Thyroid gland (tissue), 4 donors: ENCODE data around the gene BZW2. TPM values are rescaled to one million over a fixed set of nuclear protein-coding genes. Genes with fewer than 3 reads are reported as not detected.
A peak's percentile ranks its signal among the peaks of the same experiment; 100 is the strongest.

ENCODE experiments used
- DNase-seq, 2 donors: peaks; one replicate each; pipeline ENCODE4 v3.0.0-alpha.2; 2019
- H3K27ac ChIP-seq, 3 donors: fragments of 200-600 bp; sonication (generic); 1 replicate in 2 of 3; 2 replicates in 1 of 3; pipeline ENCODE4 v1.5.1; 2016 to 2019; ENCODE audit warnings: mild to moderate bottlenecking in 1 of 3, moderate library complexity in 1 of 3
- H3K27me3 ChIP-seq: fragments of 200-600 bp; sonication (generic); one replicate; pipeline ENCODE4 v1.5.1; 2019
- H3K36me3 ChIP-seq, 2 donors: fragments of 200-600 bp; sonication (generic); one replicate each; pipeline ENCODE4 v1.5.1; 2016 to 2019
- H3K4me1 ChIP-seq, 2 donors: fragments of 200-600 bp; sonication (generic); one replicate each; pipeline ENCODE4 v1.5.1; 2017 to 2019
- H3K4me3 ChIP-seq, 3 donors: fragments of 200-600 bp; sonication (generic); replicated peaks in 1 of 3; 1 replicate in 2 of 3; 2 replicates in 1 of 3; pipeline ENCODE4 v1.5.1; 2016; ENCODE audit warnings: mild to moderate bottlenecking in 1 of 3
- H3K9me3 ChIP-seq: fragments of 200-600 bp; sonication (generic); one replicate; pipeline ENCODE4 v1.5.1; 2017
- POLR2A ChIP-seq, 2 donors: fragments of 450-650 bp; IDR thresholded peaks; one replicate each; pipeline ENCODE4 v1.6.1; 2017; ENCODE audit warnings: antibody characterized with exemption in 2 of 2, mild to moderate bottlenecking in 2 of 2, moderate library complexity in 1 of 2
- WGBS, 2 donors: methylation state at CpG; one replicate each; pipeline ENCODE4 v1.1.5; 2017; 5-methylcytosine and 5-hydroxymethylcytosine counted together
- intact Hi-C: fragments of 100-400 bp; cut with DNase I; formaldehyde crosslinking; loops from one replicate; pipeline ENCODE4 v1.15.1; 2023
- total RNA-seq, 4 donors: library from RNA; depleted of rRNA; stranded (reverse); fragments of >200 nt; gene quantifications; one replicate each; pipeline ENCODE4 v1.2.3, GENCODE V29; 2016
- TF ChIP-seq, protein P1 (sequence below), 6 experiments: fragments of 200-600 bp in 3 of 6; fragments of 450-650 bp in 3 of 6; sonication (generic) in 3 of 6; IDR thresholded peaks; one replicate each; pipeline ENCODE4 v1.5.1; 2016 to 2019; ENCODE audit warnings: antibody characterized with exemption in 6 of 6, mild to moderate bottlenecking in 2 of 6, inconsistent platforms in 1 of 6, moderate library complexity in 1 of 6

BZW2 gene
- total RNA-seq, 4 donors from 2014 or later: 63.0 to 69.0 (median 66.8) TPM

- H3K9me3 ChIP-seq: no peaks in the 10 kb centered on the region
- peaks cover 16 to 20% of the 10 kb centered on the region in 2 donors for H3K4me1 ChIP-seq
- intact Hi-C loops: no loop called here
- no peak for DNase-seq
- TF ChIP-seq, protein P1, sequence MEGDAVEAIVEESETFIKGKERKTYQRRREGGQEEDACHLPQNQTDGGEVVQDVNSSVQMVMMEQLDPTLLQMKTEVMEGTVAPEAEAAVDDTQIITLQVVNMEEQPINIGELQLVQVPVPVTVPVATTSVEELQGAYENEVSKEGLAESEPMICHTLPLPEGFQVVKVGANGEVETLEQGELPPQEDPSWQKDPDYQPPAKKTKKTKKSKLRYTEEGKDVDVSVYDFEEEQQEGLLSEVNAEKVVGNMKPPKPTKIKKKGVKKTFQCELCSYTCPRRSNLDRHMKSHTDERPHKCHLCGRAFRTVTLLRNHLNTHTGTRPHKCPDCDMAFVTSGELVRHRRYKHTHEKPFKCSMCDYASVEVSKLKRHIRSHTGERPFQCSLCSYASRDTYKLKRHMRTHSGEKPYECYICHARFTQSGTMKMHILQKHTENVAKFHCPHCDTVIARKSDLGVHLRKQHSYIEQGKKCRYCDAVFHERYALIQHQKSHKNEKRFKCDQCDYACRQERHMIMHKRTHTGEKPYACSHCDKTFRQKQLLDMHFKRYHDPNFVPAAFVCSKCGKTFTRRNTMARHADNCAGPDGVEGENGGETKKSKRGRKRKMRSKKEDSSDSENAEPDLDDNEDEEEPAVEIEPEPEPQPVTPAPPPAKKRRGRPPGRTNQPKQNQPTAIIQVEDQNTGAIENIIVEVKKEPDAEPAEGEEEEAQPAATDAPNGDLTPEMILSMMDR (IDR thresholded peaks at IDR 0.05): no peak
- WGBS, 2 donors: 92 to 95% methylated on average over 5 of the region's 5 CpGs
- H3K36me3 ChIP-seq: no peaks in the 10 kb centered on the region
- no peaks in the 10 kb centered on the region for H3K27me3 ChIP-seq
- H3K4me3 ChIP-seq: no peak overlapping the region
- peak overlapping the region; percentile 83 to 95 (median 85) for H3K27ac ChIP-seq
Measured at GRCh38 chr7:16668978-16669377, 23.0 kb downstream of the BZW2 start.

- Histone ChIP-seq H3K4me1 (peaks cover 16 to 20% of the 10 kb centered on the region in 2 donors), H3K27me3 (no peaks in the 10 kb centered on the region), H3K27ac (peak overlapping the region; percentile 14 to 95 (median 83)), H3K9me3 (no peaks in the 10 kb centered on the region), H3K36me3 (peaks cover 0 to 4% of the 10 kb centered on the region in 2 donors), H3K4me3 (no peak overlapping the region)
- WGBS, 2 donors: 92 to 96% methylated on average over 2 of the region's 2 CpGs
- TF ChIP-seq, protein P1 (IDR thresholded peaks at IDR 0.05): no peak
- TF ChIP-seq POLR2A (IDR thresholded peaks at IDR 0.05): no peak
- no peak for DNase-seq
- intact Hi-C loops: no loop called here
Measured at GRCh38 chr7:16669581-16669980, 23.6 kb downstream of the BZW2 start.

- Histone ChIP-seq H3K27me3 (no peaks in the 10 kb centered on the region), H3K4me1 (peaks cover 16 to 20% of the 10 kb centered on the region in 2 donors), H3K4me3 (no peak overlapping the region), H3K27ac (peak overlapping the region; percentile 14 to 95 (median 83)), H3K9me3 (no peaks in the 10 kb centered on the region), H3K36me3 (peaks cover under 1 to 8% of the 10 kb centered on the region in 2 donors)
- intact Hi-C loops: no loop called here
- no peak for DNase-seq
- TF ChIP-seq POLR2A (IDR thresholded peaks at IDR 0.05): no peak
- TF ChIP-seq, protein P1 (IDR thresholded peaks at IDR 0.05): no peak
- 78 to 82% methylated on average over 1 of the region's 1 CpG for WGBS, 2 donors
Measured at GRCh38 chr7:16670021-16670420, 24.0 kb downstream of the BZW2 start.

DNA sequence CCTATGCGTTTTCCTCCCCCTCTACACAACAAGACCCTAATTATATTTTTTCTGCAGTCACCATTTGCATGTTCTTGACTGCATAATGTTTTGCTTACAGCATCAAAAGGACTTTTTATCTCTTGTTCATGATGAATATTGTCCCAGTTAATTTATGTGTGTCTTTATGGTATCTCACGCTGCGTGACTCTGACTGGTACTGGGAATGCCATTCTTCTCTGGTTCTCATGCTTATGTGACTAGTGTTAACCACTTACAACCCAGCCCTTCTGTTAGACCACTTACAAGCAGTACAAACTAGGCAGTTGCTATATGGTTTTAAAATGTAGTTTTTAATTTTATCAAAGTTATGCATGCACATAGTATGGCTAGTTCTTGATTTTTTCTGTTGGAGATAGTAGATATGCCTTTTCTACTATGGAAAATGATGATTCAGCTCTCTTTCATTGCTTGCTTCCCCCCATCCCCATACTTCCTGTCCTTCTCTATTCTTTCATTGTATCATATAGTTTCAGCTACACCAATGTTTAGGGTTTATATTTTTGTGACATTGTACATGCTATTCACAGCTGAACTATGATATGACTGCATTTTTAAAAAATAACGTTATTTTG lies 24.9 kb downstream of the BZW2 start:
- H3K36me3 ChIP-seq: peaks cover 7 to 12% of the 10 kb centered on the region in 2 donors
- DNase-seq: no peak
- 96 to 97% methylated on average over 4 of the region's 4 CpGs for WGBS, 2 donors
- H3K9me3 ChIP-seq: no peaks in the 10 kb centered on the region
- peak overlapping the region in 1 of 3 donors; percentile 20 for H3K27ac ChIP-seq
- no peak overlapping the region for H3K4me3 ChIP-seq
- peaks cover 16 to 20% of the 10 kb centered on the region in 2 donors for H3K4me1 ChIP-seq
- no peak for TF ChIP-seq POLR2A (IDR thresholded peaks at IDR 0.05)
- TF ChIP-seq, protein P1 (IDR thresholded peaks at IDR 0.05): no peak
- no peaks in the 10 kb centered on the region for H3K27me3 ChIP-seq
- intact Hi-C loops: no loop called here

DNA sequence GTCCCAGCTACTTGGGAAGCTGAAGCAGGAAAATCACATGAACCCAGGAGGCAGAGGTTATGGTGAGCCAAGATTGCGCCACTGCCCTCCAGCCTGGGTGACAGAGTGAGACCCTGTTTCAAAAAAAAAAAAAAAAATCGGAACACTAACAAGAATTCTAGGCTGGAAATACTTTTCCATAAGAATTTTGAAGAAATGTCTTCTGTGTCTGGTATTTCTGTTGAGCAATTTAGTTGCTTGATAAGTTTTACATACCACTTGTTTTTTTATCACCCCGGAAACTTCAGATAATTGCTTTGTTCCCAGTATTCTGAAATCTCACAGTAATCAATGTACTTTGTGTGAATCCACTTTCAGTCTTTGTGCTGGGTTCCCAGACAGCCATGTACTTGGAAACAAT lies 25.8 kb downstream of the BZW2 start:
- Histone ChIP-seq H3K4me1 (peaks cover 16 to 20% of the 10 kb centered on the region in 2 donors), H3K9me3 (no peaks in the 10 kb centered on the region), H3K27ac (peak overlapping the region in 1 of 3 donors; percentile 12), H3K27me3 (no peaks in the 10 kb centered on the region), H3K4me3 (no peak overlapping the region), H3K36me3 (peaks cover 8 to 12% of the 10 kb centered on the region in 2 donors)
- 97 to 98% methylated on average over 3 of the region's 3 CpGs for WGBS, 2 donors
- intact Hi-C loops: no loop called here
- no peak for TF ChIP-seq POLR2A (IDR thresholded peaks at IDR 0.05)
- TF ChIP-seq, protein P1 (IDR thresholded peaks at IDR 0.05): no peak
- DNase-seq: no peak
